HCT116 (cell line): ENCODE data around the gene HOXB13. TPM values are rescaled to one million over a fixed set of nuclear protein-coding genes. Genes with fewer than 3 reads are reported as not detected.

Source experiments
- ATAC-seq: fragments of 200-7000 bp; cut with Tn5 transposase; 2 replicates; pipeline ENCODE4 v1.9.1; 2020; ENCODE audit warnings: mild to moderate bottlenecking, moderate library complexity
- BruUV-seq: library from RNA; stranded (reverse); fragments of 400-500 nt; replicated peaks from 2 replicates; lab custom pipeline; 2021; lab: Mats Ljungman, UMichigan
- CTCF ChIA-PET: fragments of 300-600 bp; sonication (Branson Sonifier 250); formaldehyde crosslinking; loops from one replicate; lab custom pipeline; 2021; ENCODE audit warnings: antibody characterized with exemption; lab: Charles Lee
- POLR2A ChIA-PET: fragments of 300-600, 350-600 bp; sonication (Branson Sonifier 250); formaldehyde crosslinking; loops from one replicate; lab custom pipeline; 2021; ENCODE audit warnings: antibody characterized with exemption; lab: Charles Lee
- RAD21 ChIA-PET, 2 experiments: fragments of 300-600 bp; sonication (Branson Sonifier 250); formaldehyde crosslinking; loops; one replicate each; lab custom pipeline; 2023; ENCODE audit warnings: low total read pairs in 2 of 2; ENCODE audit not compliant: uncharacterized antibody in 2 of 2, unreplicated experiment in 2 of 2, low non-redundant PET in 1 of 2; lab: Charles Lee
- DNase-seq: peaks from one replicate; pipeline ENCODE4 v3.0.0-alpha.2; 2010; ENCODE audit warnings: low read depth, low spot score
- H2AFZ ChIP-seq: fragments of 200-600 bp; shearing (Covaris generic), sonication (generic); 2 replicates; pipeline ENCODE4 v1.6.1; 2017; ENCODE audit warnings: low read depth, mixed run types, mixed read lengths, antibody characterized with exemption, low read length; ENCODE audit not compliant: poor library complexity, severe bottlenecking
- H3K27ac ChIP-seq: 2 replicates; pipeline ENCODE4 v1.5.1; 2012; ENCODE audit warnings: low read depth, low read length
- H3K27me3 ChIP-seq: fragments of 200-600 bp; sonication (generic); 2 replicates; pipeline ENCODE4 v1.6.1; 2016; ENCODE audit warnings: mixed run types, low read length, mixed read lengths; ENCODE audit not compliant: insufficient read depth
- H3K36me3 ChIP-seq, 2 experiments: fragments of 200-500 bp in 1 of 2; fragments of 200-600 bp in 1 of 2; sonication (Bioruptor generic) in 1 of 2; sonication (generic) in 1 of 2; 2 replicates each; pipeline versions ENCODE4 v1.5.1 to v1.6.1; 2014 to 2016; ENCODE audit warnings: low read length in 2 of 2, inconsistent platforms in 1 of 2, mixed read lengths in 1 of 2, mixed run types in 1 of 2; ENCODE audit not compliant: insufficient read depth in 2 of 2, control insufficient read depth in 1 of 2
- H3K4me1 ChIP-seq, 2 experiments: fragments of 200-600 bp in 1 of 2; sonication (generic) in 1 of 2; 2 replicates each; pipeline versions ENCODE4 v1.5.1 to v1.6.1; 2012 to 2017; ENCODE audit warnings: low read length in 2 of 2, inconsistent platforms in 1 of 2, mild to moderate bottlenecking in 1 of 2, mixed read lengths in 1 of 2, mixed run types in 1 of 2, moderate library complexity in 1 of 2; ENCODE audit not compliant: insufficient read depth in 2 of 2, control insufficient read depth in 1 of 2
- H3K4me2 ChIP-seq: fragments of 200-600 bp; sonication (generic); 2 replicates; pipeline ENCODE4 v1.6.1; 2017; ENCODE audit warnings: mixed run types, low read length, mixed read lengths
- H3K4me3 ChIP-seq, 2 experiments: fragments of 200-600 bp in 1 of 2; sonication (generic) in 1 of 2; replicated peaks in 1 of 2; 2 replicates each; pipeline ENCODE4 v1.5.1; 2011 to 2016; ENCODE audit warnings: low read length in 2 of 2, control low read depth in 1 of 2, low read depth in 1 of 2, mild to moderate bottlenecking in 1 of 2, mixed read lengths in 1 of 2, mixed run types in 1 of 2
- H3K79me2 ChIP-seq: fragments of 200-600 bp; sonication (generic); 2 replicates; pipeline ENCODE4 v1.6.1; 2017; ENCODE audit warnings: mild to moderate bottlenecking, mixed run types, low read length, moderate library complexity, mixed read lengths; ENCODE audit not compliant: insufficient read depth
- H3K9ac ChIP-seq: fragments of 200-600 bp; sonication (generic); 2 replicates; pipeline ENCODE4 v1.6.1; 2016; ENCODE audit warnings: low read length, mixed read lengths
- H3K9me2 ChIP-seq: fragments of 200-600 bp; sonication (generic), shearing (Covaris generic); 2 replicates; pipeline ENCODE4 v1.6.1; 2017; ENCODE audit warnings: mixed run types, mild to moderate bottlenecking, moderate library complexity; ENCODE audit not compliant: insufficient read depth
- H3K9me3 ChIP-seq, 2 experiments: fragments of 200-500 bp in 1 of 2; fragments of 200-600 bp in 1 of 2; sonication (Bioruptor generic) in 1 of 2; sonication (generic) in 1 of 2; 2 replicates each; pipeline ENCODE4 v1.6.1; 2014 to 2017; ENCODE audit warnings: low read length in 2 of 2, mixed read lengths in 2 of 2, inconsistent platforms in 1 of 2, low read depth in 1 of 2, mild to moderate bottlenecking in 1 of 2, mixed run types in 1 of 2, moderate library complexity in 1 of 2; ENCODE audit not compliant: control insufficient read depth in 1 of 2, insufficient read depth in 1 of 2
- H4K20me1 ChIP-seq: fragments of 200-600 bp; sonication (generic), shearing (Covaris generic); 2 replicates; pipeline ENCODE4 v1.6.1; 2017; ENCODE audit warnings: mixed run types, mild to moderate bottlenecking, moderate library complexity; ENCODE audit not compliant: insufficient read depth
- CTCF ChIP-seq, 3 experiments: fragments of 200-600 bp in 1 of 3; sonication (generic) in 1 of 3; IDR thresholded peaks in 2 of 3; conservative IDR thresholded peaks in 1 of 3; 2 replicates each; pipeline ENCODE4 v1.5.1; 2012 to 2017; ENCODE audit warnings: low read depth in 2 of 3, low read length in 2 of 3, antibody characterized with exemption in 1 of 3, borderline replicate concordance in 1 of 3, control low read depth in 1 of 3, mild to moderate bottlenecking in 1 of 3, mixed read lengths in 1 of 3, mixed run types in 1 of 3, moderate library complexity in 1 of 3; ENCODE audit not compliant: insufficient read depth in 1 of 3
- EGR1 ChIP-seq: IDR thresholded peaks from 2 replicates; pipeline ENCODE4 v1.6.1; 2012; ENCODE audit warnings: low read depth
- FOSL1 ChIP-seq: IDR thresholded peaks from 2 replicates; pipeline ENCODE4 v1.6.1; 2012; ENCODE audit warnings: low read depth
- REST ChIP-seq: IDR thresholded peaks from 2 replicates; pipeline ENCODE4 v1.6.1; 2012; ENCODE audit warnings: low read depth
- SRF ChIP-seq: IDR thresholded peaks from 2 replicates; pipeline ENCODE4 v1.6.1; 2012; ENCODE audit warnings: low read depth
- TCF7L2 ChIP-seq: IDR thresholded peaks from 2 replicates; pipeline ENCODE4 v1.7.0; 2011; ENCODE audit warnings: borderline replicate concordance, inconsistent platforms; ENCODE audit not compliant: insufficient read depth, insufficient read length; ENCODE audit errors: extremely low read depth
- YY1 ChIP-seq: IDR thresholded peaks from 2 replicates; pipeline ENCODE4 v1.6.1; 2011; ENCODE audit warnings: low read length, low read depth, moderate library complexity, mild to moderate bottlenecking; ENCODE audit not compliant: insufficient replicate concordance; ENCODE audit errors: extremely low read depth
- ZFX ChIP-seq: fragments of 450-650 bp; IDR thresholded peaks from 2 replicates; pipeline ENCODE4 v1.6.1; 2017
- intact Hi-C: fragments of 100-400 bp; cut with micrococcal nuclease; formaldehyde crosslinking; loops from 2 replicates; pipeline ENCODE4 v1.10.0; 2022
- total RNA-seq: library from RNA; stranded (reverse); gene quantifications from one replicate; pipeline ENCODE4 v1.2.1, GENCODE V29; 2021; ENCODE audit not compliant: unreplicated experiment

The HOXB13 gene
- total RNA-seq, 1 experiment from 2014 or later = 7.8 TPM

- no peak for TF ChIP-seq CTCF (IDR thresholded peaks at IDR 0.05 in 2 of 3, conservative IDR thresholded peaks at IDR 0.05 in 1 of 3; ENCODE audit: borderline replicate concordance in 1 of 3, insufficient read depth in 1 of 3, low read depth in 2 of 3, low read length in 2 of 3)
- no peak for TF ChIP-seq ZFX
- TF ChIP-seq EGR1 = no peak
- no peak for TF ChIP-seq SRF
- no peak for TF ChIP-seq YY1
- TF ChIP-seq TCF7L2 = no peak
- no peak for TF ChIP-seq FOSL1
These were observed 25.4 kb upstream of the HOXB13 start (continued) for GRCh38 chr17:48753794-48754499.

- Histone ChIP-seq H3K27ac (no peak overlapping the region), H3K79me2 (no peaks in the 10 kb centered on the region), H3K9me2 (no peaks in the 10 kb centered on the region), H3K4me2 (no peak overlapping the region), H3K4me1 (peaks cover 0 to 7% of the 10 kb centered on the region in 2 experiments; a peak in 1 of 4 replicates), H3K27me3 (0 out of 2 replicates have a peak, but pooled peaks cover 11% of the 10 kb centered on the region), H2AFZ (no peak overlapping the region), H3K9ac (no peak overlapping the region), H3K4me3 (no peak overlapping the region), H3K36me3 (no peaks in the 10 kb centered on the region), H3K9me3 (no peaks in the 10 kb centered on the region), H4K20me1 (no peaks in the 10 kb centered on the region)
- ChIA-PET POLR2A (no interaction called here), RAD21 (no interaction called here), CTCF (no interaction called here)
- BruUV-seq = no TSS peak
- DNase-seq = no peak
- ATAC-seq = no peak
- TF ChIP-seq REST = no peak
- intact Hi-C loops = no loop called here
These were observed 24.1 kb upstream of the HOXB13 start for GRCh38 chr17:48752399-48753288.
